NCI-H146 (cell line): ENCODE measurements around the gene ABCC11.

Experiments
- DNase-seq: peaks from one replicate; lab custom pipeline; 2025; lab: John Stamatoyannopoulos, UW

Gene ABCC11

GRCh38 chr16:48247311-48247710 is at the start of gene ABCC11:
Gene ABCC11, minus strand, starts transcription at chr16:48247539. Its CDS starts 15,618 bp downstream, at chr16:48231921.
- DNase-seq, result no peak

DNA sequence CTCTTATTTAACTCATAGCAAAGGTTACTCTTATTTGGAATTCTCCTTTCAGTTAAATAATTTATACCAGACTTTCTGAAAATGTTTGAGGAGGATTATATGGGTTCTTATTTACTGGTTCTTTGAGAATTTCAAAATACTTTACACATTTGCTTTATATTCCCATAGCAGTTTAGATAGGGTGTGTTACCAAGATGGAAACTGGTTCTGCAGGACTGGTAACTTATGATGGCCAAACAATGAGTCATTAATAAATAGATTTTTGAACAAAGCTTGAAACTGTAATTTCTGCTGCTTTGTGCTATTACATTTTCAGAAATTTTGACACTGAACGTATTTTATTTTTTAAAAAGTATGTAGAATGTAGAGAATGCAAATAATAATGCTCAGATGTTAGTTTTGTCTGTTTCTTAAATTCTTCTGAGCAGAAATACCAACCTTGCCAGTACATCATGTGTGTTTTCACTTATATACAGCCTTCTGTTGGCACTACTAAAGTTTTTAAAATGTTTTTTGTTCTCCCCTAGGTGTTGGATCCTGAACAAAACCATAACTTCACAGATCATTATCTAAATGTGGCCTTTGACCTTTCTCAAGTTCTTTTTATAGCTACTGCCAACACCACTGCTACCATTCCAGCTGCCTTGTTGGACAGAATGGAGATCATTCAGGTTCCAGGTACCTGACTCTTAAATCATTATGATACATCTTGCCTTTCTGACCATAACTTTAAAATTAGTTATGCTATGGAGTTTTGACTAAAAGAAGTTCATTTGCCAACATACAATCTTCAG is 48.3 kb upstream of the ABCC11 start:
- no peak for DNase-seq

DNA sequence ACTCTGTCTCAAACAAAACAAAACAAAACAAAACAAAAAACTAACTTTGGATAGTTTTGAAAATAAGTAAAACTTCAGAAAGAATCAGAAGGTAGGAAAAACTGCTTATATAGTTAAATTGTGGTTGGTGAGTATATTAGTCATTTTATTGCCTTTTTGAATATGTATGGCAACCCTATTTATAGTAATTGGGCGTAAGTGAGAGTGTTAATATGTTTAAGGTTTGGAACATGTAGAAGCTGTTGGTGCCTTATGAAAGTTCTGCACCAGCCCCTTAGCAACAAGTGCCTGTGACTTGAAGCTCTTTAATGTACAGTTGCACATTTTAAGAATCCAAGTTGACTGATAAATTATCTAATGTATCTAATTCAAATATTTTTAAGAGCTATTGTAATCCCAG is 47.4 kb upstream of the ABCC11 start:
- DNase-seq, result no peak

DNA sequence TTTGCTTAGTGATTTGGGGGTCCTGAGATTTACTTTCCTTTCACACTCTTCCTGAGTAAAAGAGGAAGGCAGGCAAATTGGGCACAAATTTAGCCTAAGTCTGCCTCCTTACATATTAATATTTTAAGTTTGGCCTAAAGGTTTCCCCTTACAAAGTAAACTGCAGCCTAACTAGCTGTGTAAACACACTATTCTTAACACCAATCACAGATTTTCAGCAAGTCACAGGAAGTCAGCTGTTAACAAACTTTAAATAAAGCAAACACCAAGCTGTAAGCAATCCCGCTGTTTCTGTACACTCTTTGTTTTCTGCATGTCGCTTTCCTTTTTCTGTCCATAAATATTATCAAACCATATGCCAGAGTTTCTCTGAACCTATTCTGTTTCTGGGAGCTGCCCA is 45.1 kb upstream of the ABCC11 start:
- DNase-seq, result no peak

DNA sequence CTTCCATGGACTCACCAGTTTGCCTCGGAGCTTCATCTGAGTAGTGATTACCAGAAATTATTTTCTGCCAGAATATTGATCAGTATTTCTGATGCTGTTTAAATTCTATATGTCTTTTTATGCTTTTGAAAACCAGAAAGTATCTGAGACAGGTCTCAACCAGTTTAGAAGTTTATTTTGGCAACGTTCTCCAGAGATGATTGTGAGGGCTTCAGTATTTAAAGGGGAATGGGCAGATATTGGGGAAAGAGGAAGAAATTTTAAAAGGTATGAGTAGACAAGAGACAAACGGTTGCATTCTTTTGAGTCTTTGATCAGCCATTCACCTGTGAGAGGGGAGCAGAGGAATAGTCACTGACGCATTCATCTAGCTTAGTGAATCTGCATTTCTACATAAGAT is 44.4 kb upstream of the ABCC11 start:
- DNase-seq, result no peak

DNA sequence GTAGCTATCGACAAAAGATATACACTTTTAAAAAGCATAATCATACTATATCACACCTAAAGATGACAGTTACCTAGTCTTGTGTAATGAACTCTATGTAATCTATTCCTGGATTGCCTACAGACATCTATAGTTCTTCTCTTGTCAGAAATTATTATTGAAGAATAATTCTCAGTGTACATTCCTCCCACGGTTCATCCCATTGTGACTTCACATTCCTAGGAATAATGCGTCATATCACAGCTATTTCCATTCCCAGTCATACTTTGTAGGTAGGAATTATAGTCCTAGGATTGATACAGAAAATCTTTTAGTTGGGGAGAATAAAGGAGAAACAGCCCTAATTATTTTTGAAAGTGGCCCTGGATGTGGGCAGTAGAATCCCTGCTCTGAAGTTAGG is 44.0 kb upstream of the ABCC11 start:
- DNase-seq, result no peak

DNA sequence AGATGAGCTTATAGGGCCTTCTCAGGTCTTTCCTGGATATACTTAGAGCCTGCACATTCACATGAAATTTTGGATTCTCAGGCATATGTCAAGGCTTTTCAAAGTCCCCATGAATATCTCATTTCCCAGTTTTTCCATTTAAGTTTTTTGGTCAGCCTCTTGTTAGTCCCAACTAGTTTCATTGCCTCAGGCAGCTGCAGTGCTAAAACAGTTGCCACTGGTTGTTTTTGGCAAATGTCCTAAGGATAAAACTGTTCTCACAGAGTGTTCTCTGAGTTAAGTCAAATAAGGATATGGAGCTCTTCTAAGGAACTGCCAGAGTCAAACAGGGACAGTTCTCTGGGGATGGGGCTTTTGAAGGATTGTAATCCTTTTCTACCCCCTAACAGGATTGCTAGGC is 39.9 kb upstream of the ABCC11 start:
- DNase-seq, result no peak

DNA sequence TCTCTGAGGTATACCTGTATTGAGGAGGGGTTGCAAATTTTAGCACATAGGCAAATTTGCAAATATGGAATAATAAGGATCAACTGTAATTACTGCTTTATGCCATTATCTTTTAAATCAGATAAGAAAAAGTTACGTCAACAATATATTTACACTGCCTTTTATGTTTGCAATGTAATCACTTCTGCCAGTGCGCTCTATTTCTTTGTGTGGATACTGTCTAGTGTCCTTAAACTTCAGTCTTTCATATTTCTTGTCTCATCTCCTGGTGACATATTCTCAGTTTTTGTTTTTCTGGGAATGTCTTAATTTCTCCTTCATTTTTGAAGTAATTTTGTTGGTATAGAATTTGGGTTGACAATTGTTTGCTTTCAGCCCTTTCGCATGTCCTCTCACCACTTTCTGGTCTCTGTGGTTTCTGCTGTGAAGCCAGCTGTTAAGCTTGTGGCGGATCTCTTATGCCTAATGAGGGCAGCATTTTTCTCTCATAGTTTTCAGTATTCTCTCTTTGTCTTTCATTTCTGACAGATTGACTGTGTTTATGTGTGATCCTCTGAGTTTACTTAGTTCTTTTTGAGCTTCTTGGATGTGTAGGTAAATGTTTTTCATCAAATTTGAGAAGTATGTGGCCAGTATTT is 37.6 kb upstream of the ABCC11 start:
- no peak for DNase-seq

GRCh38 chr16:48282636-48283263 is 35.4 kb upstream of the ABCC11 start:
- DNase-seq, result no peak

DNA sequence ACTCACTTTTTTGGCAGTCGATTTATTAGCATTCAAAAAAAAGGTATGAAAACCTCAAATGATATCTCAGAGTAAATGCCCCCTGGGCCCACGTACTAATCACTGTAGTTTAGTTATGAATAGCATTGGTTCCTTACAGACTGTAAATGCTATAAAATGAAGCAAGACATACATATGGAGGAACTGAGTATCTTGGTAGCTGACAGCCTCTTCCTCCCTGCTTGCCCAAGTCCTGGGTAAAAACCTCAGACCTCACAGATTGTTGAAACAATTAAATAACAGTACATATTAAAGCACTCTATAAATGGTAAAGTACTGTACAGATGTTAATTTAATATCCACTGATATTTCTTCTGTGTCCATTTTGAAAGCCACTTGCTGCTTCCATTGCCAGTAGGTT is 33.2 kb upstream of the ABCC11 start:
- no peak for DNase-seq

GRCh38 chr16:48279199-48279598 is 31.9 kb upstream of the ABCC11 start:
- DNase-seq, result no peak

DNA sequence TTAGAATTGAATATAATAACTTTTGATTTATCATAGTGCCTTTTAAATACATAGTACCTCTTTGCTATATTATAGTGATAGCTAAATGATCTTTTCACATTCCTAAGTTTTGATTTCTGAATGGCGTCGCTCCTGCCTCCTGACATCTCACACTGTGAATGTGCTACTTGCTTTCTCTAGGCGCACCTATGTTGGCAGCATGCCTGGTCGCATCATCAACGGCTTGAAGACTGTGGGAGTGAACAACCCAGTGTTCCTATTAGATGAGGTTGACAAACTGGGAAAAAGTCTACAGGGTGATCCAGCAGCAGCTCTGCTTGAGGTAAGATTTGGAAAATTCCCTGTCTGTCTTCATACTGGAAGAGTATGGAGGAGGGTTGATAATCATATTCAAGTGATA is 29.8 kb upstream of the ABCC11 start:
- no peak for DNase-seq

DNA sequence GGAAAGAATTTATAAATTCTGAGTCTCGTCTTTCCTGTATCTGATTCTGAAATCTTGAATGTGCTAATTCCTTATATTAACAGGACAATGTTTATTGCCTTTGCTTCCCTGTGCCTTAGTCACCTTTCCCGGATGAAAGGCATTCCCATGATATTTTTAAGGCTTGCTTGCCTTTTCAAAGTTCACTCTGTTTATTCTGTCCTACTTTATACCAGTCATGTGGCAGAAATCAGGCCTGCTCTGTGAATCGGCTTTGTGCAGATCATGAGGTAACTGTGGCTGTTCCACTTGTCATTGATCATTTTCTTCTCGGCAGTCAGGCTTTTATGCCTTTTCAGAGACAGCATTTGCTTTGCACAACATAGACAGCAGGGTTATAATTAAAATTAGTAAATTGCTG is 28.8 kb upstream of the ABCC11 start:
- no peak for DNase-seq

DNA sequence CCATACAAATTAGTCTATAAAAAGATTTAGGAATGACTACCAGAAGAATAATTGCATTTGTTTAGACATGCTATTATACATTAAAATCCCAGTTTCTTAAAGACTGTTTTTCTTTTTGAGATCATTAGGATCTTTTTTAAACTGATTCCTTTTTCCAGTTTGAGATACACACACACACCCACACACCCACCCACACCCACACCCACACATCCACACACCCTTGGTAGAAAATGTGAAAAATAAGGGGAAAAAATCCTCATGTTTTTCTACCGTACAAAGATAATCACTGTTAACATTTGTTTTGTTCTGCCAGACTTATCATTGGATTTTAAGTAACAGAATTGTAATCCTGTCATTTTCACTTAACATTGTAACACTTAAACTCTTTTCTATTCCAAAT is 27.1 kb upstream of the ABCC11 start:
- DNase-seq, result no peak

DNA sequence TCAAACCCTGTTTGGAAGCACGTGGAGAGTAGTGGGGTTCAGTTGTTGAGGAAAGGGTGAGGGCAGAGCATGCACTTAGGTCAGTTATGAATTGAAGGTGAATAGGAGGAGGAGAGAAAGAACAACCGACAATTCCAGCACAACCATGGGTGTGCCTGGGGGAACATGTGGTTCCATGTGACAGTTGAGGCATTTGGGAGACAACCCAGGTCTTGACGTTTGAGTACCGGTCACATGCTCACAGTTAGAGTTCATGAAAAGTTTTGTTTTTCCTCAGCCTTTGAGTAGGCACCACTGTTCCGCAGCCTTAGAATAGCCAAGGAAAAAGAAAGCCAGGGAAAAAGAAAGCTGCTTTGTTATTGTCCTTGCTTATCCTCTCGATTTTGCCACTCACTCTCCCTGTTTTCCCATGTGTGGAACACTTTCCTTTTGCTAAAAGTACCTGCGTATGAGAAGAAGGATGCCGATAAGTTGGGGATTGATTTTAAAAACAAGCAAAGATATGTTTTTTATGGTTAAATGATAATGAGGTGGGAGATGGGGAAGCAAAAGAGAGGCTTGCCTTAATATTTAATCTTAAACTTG is 25.6 kb upstream of the ABCC11 start:
- DNase-seq, result no peak

DNA sequence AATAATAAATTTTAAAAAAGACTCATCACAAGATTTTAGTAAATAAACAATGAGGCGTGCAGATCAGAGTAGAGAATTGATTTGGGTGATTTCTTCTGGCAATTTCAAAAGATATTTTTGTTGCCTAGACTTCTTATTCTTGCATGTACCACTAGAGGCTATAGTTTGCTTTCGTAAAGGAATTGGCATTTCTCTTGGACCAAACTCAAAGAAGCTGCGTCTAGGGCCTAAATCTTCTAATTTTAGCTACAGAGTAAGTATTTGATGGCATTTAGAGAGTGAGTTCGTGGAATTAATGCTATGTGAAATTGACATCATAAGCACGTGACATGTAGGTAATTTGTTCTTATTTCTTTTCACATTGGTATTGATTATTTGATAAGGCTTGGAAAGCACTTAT is 24.4 kb upstream of the ABCC11 start:
- no peak for DNase-seq

- no peak for DNase-seq
Observed at GRCh38 chr16:48269011-48269410, 21.7 kb upstream of the ABCC11 start.

- DNase-seq, result no peak
Observed at GRCh38 chr16:48262631-48263030, 15.3 kb upstream of the ABCC11 start.

- no peak for DNase-seq
Observed at GRCh38 chr16:48261569-48261968, 14.2 kb upstream of the ABCC11 start.

- DNase-seq, result no peak
Observed at GRCh38 chr16:48256579-48257177, 9.3 kb upstream of the ABCC11 start.

DNA sequence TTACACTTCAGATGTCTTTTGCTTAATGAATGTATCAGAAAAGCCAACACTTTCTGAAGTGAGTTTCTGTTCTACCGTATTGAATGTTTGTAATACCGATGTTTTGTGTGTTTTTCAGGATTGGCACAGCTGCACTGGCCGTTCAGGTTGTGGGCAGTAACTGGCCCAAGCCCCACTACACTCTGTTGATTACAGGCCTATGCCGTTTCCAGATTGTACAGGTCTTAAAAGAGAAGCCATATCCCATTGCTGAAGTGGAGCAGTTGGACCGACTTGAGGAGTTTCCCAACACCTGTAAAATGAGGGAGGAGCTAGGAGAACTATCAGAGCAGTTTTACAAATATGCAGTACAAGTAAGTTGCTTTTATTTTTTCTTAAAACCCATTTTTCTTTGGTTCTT is 4.7 kb upstream of the ABCC11 start:
- DNase-seq, result no peak

DNA sequence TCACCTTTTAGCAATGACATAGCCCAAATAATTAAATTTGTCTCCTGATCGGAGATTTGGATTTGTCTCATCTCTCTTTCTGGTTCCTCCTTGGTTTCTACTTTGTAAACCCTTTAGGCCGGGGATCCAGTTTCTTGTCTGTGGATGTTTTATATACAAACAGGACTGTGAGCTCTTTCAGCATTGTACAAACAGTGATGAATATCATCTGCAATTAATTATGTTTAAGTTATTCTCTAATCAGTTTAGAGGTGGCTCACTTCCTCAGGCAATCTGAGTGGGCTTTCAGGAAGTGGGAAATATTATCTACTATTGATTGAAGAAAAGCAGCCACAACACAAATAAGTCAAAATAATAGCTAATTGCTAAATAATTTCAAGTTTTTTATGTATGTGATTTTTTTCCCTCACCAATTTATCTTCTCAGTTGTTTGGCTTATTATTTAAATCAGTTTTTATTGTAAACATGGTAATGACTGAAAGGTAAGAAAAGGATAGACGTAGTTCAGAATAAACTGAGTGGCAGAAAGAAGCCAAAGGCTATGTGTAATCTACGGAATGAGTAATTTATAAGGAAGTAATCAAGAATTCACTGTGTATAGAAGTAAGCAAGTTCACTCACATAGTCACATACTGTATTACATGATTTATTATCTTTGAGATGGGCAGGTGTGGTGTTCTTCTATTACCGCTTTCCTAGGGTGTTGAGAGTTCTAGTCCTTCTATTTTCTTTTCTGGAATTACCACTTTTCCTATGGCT is 3.4 kb upstream of the ABCC11 start:
- no peak for DNase-seq
